Mesangial cell (primary cell): ENCODE data around the gene CFHR5. TPM values are rescaled to one million over a fixed set of nuclear protein-coding genes. Genes with fewer than 3 reads are reported as not detected.

Experiments
- total RNA-seq: library from RNA; depleted of rRNA; stranded (reverse); fragments of >200 nt; gene quantifications from 2 replicates; pipeline ENCODE4 v1.2.3, GENCODE V29; 2015

CFHR5 gene
- total RNA-seq: not detected in 2 replicates

GRCh38 chr1:196977278-196977677 is at the start of gene CFHR5:
CFHR5 (plus strand) TSS chr1:196977556; CDS start chr1:196977665, 109 bp downstream.

GRCh38 chr1:196943568-196943967 is 33.8 kb upstream of the CFHR5 start, which contains the start of gene CFHR2:
CFHR2 (plus strand) TSS chr1:196943738; CDS start chr1:196943881, 143 bp downstream.

Other genes starting within 250 kb of the CFHR5 start
- gene CFHR3, start 202.7 kb upstream of the CFHR5 start, total RNA-seq: not detected in 2 replicates
- gene CFHR1, start 157.8 kb upstream of the CFHR5 start, total RNA-seq: not detected in 2 replicates
- not detected in 2 replicates for gene CFHR4, start 89.5 kb upstream of the CFHR5 start, total RNA-seq
- not detected in 2 replicates for gene CFHR2, start 33.8 kb upstream of the CFHR5 start, total RNA-seq
- not detected in 2 replicates for gene F13B, start 89.7 kb downstream of the CFHR5 start, total RNA-seq
- 5.2 and 49.2 TPM in 2 replicates for gene ASPM, start 169.1 kb downstream of the CFHR5 start, total RNA-seq
- 3.6 and 4.9 TPM in 2 replicates for gene ZBTB41, start 223.7 kb downstream of the CFHR5 start, total RNA-seq